ENCODE data around the gene TCF3. TPM values are rescaled to one million over a fixed set of nuclear protein-coding genes. Genes with fewer than 3 reads are reported as not detected.

Gene TCF3
- total RNA-seq, 1 donor from 2014 or later = 153 TPM

- Mint-ChIP-seq H3K4me1 (ENCODE audit: low read depth) (no peaks in the 10 kb centered on the region), H3K36me3 (ENCODE audit: low read depth) (peaks cover 21% of the 10 kb centered on the region), H3K9me3 (ENCODE audit: low read depth) (no peaks in the 10 kb centered on the region), H3K27me3 (ENCODE audit: low read depth) (no peaks in the 10 kb centered on the region), H3K4me3 (ENCODE audit: unreplicated experiment) (no peak overlapping the region), H3K27ac (ENCODE audit: unreplicated experiment) (no peak overlapping the region)
- no peak for DNase-seq (ENCODE audit: low spot score)
- no peak for TF ChIP-seq CTCF (IDR thresholded peaks at IDR 0.05)
These were observed 29.9 kb downstream of the TCF3 start for GRCh38 chr19:1622541-1622940.

GRCh38 chr19:1622007-1622406, 30.4 kb downstream of the TCF3 start:
- no peaks in the 10 kb centered on the region for H3K27me3 Mint-ChIP-seq (ENCODE audit: low read depth)
- no peak for DNase-seq (ENCODE audit: low spot score)
- H3K36me3 Mint-ChIP-seq (ENCODE audit: low read depth) = peaks cover 21% of the 10 kb centered on the region
- no peaks in the 10 kb centered on the region for H3K4me1 Mint-ChIP-seq (ENCODE audit: low read depth)
- no peaks in the 10 kb centered on the region for H3K9me3 Mint-ChIP-seq (ENCODE audit: low read depth)
- TF ChIP-seq CTCF (IDR thresholded peaks at IDR 0.05) = no peak
- H3K27ac Mint-ChIP-seq (ENCODE audit: unreplicated experiment) = no peak overlapping the region
- H3K4me3 Mint-ChIP-seq (ENCODE audit: unreplicated experiment) = no peak overlapping the region

GRCh38 chr19:1621574-1621973, 30.8 kb downstream of the TCF3 start:
- H3K4me1 Mint-ChIP-seq (ENCODE audit: low read depth) = no peaks in the 10 kb centered on the region
- no peaks in the 10 kb centered on the region for H3K9me3 Mint-ChIP-seq (ENCODE audit: low read depth)
- peaks cover 21% of the 10 kb centered on the region for H3K36me3 Mint-ChIP-seq (ENCODE audit: low read depth)
- no peak for DNase-seq (ENCODE audit: low spot score)
- H3K27me3 Mint-ChIP-seq (ENCODE audit: low read depth) = no peaks in the 10 kb centered on the region
- H3K4me3 Mint-ChIP-seq (ENCODE audit: unreplicated experiment) = no peak overlapping the region
- TF ChIP-seq CTCF (IDR thresholded peaks at IDR 0.05) = no peak
- no peak overlapping the region for H3K27ac Mint-ChIP-seq (ENCODE audit: unreplicated experiment)

- Mint-ChIP-seq H3K27me3 (ENCODE audit: low read depth) (no peaks in the 10 kb centered on the region), H3K4me3 (ENCODE audit: unreplicated experiment) (no peak overlapping the region), H3K9me3 (ENCODE audit: low read depth) (no peaks in the 10 kb centered on the region), H3K4me1 (ENCODE audit: low read depth) (no peaks in the 10 kb centered on the region), H3K27ac (ENCODE audit: unreplicated experiment) (no peak overlapping the region), H3K36me3 (ENCODE audit: low read depth) (peaks cover 21% of the 10 kb centered on the region)
- TF ChIP-seq CTCF (IDR thresholded peaks at IDR 0.05) = no peak
- no peak for DNase-seq (ENCODE audit: low spot score)
These were observed 31.4 kb downstream of the TCF3 start for GRCh38 chr19:1621021-1621420.

- no peak for TF ChIP-seq CTCF (IDR thresholded peaks at IDR 0.05)
- DNase-seq (ENCODE audit: low spot score) = no peak
- Mint-ChIP-seq H3K4me1 (ENCODE audit: low read depth) (no peaks in the 10 kb centered on the region), H3K27me3 (ENCODE audit: low read depth) (no peaks in the 10 kb centered on the region), H3K27ac (ENCODE audit: unreplicated experiment) (no peak overlapping the region), H3K9me3 (ENCODE audit: low read depth) (no peaks in the 10 kb centered on the region), H3K4me3 (ENCODE audit: unreplicated experiment) (no peak overlapping the region), H3K36me3 (ENCODE audit: low read depth) (peaks cover 22% of the 10 kb centered on the region)
These were observed 31.9 kb downstream of the TCF3 start for GRCh38 chr19:1620502-1620901.

Measured in chondrocyte (in vitro differentiated cells).